Colonic mucosa (tissue), 4 donors: ENCODE measurements around the gene BANK1. TPM values are rescaled to one million over a fixed set of nuclear protein-coding genes. Genes with fewer than 3 reads are reported as not detected.

ENCODE experiments used
- DNase-seq: peaks from one replicate; pipeline ENCODE4 v3.0.0-alpha.2; 2020
- H3K27ac ChIP-seq: fragments of 200-600 bp; one replicate; pipeline ENCODE4 v1.8.0; 2021
- H3K27me3 ChIP-seq: fragments of 200-600 bp; one replicate; pipeline ENCODE4 v1.8.0; 2021
- H3K36me3 ChIP-seq: fragments of 200-600 bp; one replicate; pipeline ENCODE4 v1.8.0; 2021
- H3K4me1 ChIP-seq: fragments of 200-600 bp; one replicate; pipeline ENCODE4 v1.8.0; 2021; ENCODE audit warnings: mild to moderate bottlenecking
- H3K4me3 ChIP-seq: fragments of 200-600 bp; one replicate; pipeline ENCODE4 v1.8.0; 2021
- H3K9ac ChIP-seq, 2 donors: one replicate each; pipeline ENCODE4 v1.7.0; 2013; ENCODE audit warnings: control low read depth in 2 of 2, low read depth in 2 of 2, low read length in 2 of 2
- H3K9me3 ChIP-seq: fragments of 200-600 bp; one replicate; pipeline ENCODE4 v1.8.0; 2021
- CTCF ChIP-seq: fragments of 200-600 bp; IDR thresholded peaks from one replicate; pipeline ENCODE4 v1.8.0; 2022; ENCODE audit warnings: antibody characterized with exemption, mild to moderate bottlenecking
- intact Hi-C: fragments of 100-400 bp; cut with DNase I; formaldehyde crosslinking; loops from one replicate; pipeline ENCODE4 v1.14.1; 2022
- total RNA-seq, 2 donors: library from RNA; stranded (reverse); fragmentation: NEBNext Ultra II Directional in 1 of 2; extraction: Animal tissue kit (Norgen Biotek cat#: 25700) in 1 of 2; gene quantifications; one replicate each; pipeline ENCODE4 v1.2.1, GENCODE V29; 2021
- donor health status: healthy.
- donor health status: DM: no; HTN: no; CAD: no.
- donor health status: DM: no; HTN: no; CAD: no.

Gene BANK1
- total RNA-seq, 2 donors from 2014 or later, result 0.82 to 1.2 TPM

DNA sequence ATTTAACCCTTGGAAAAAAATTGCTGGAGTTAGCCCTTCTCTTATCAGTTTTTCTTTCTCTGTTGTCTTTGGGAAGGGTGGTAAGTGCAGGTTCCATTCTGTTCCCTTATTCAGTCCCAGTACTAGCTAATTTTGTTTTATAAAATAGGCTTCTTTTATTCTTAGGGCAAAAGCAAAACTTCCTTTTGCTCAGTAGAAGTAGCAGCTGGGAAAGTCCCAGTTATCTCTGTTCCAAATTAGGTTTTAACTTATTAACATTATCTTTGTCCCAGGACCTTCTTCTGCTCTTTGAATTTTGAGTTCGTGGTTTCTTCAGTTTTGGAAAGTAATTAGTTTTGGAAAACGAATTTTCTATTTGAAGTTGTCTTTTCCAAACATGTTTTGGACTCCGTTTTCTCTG lies 61.1 kb downstream of the BANK1 start:
- H3K9me3 ChIP-seq, result no peaks in the 10 kb centered on the region
- no peak for TF ChIP-seq CTCF
- H3K27me3 ChIP-seq, result no peaks in the 10 kb centered on the region
- H3K27ac ChIP-seq, result no peak overlapping the region
- intact Hi-C loops, result no loop called here
- DNase-seq, result no peak
- H3K9ac ChIP-seq, result no peak overlapping the region
- no peak overlapping the region for H3K4me3 ChIP-seq
- no peaks in the 10 kb centered on the region for H3K36me3 ChIP-seq
- no peaks in the 10 kb centered on the region for H3K4me1 ChIP-seq

DNA sequence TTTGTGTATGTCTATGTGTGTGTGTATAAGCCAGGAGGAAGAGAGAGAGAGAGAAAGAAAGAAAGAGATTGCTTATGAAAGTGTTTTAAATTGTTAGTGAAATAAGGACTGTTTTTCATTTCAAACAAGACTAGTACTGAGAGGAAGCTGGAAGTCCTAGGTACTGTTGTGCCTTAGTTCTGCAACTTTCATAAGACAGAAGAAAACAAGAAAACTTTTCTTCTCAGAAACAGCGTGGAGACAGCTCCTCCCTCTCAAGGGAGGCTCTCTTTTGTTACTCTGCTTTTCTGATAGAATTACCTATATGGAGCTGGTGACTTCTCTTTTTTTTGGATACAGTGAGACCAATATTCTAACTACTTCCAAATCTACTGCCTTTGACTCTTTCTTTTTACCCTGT lies 62.5 kb downstream of the BANK1 start:
- Histone ChIP-seq H3K27me3 (no peaks in the 10 kb centered on the region), H3K9ac (no peak overlapping the region), H3K9me3 (no peaks in the 10 kb centered on the region), H3K36me3 (no peaks in the 10 kb centered on the region), H3K27ac (no peak overlapping the region), H3K4me3 (no peak overlapping the region), H3K4me1 (no peaks in the 10 kb centered on the region)
- no peak for TF ChIP-seq CTCF
- intact Hi-C loops, result no loop called here
- DNase-seq, result no peak

DNA sequence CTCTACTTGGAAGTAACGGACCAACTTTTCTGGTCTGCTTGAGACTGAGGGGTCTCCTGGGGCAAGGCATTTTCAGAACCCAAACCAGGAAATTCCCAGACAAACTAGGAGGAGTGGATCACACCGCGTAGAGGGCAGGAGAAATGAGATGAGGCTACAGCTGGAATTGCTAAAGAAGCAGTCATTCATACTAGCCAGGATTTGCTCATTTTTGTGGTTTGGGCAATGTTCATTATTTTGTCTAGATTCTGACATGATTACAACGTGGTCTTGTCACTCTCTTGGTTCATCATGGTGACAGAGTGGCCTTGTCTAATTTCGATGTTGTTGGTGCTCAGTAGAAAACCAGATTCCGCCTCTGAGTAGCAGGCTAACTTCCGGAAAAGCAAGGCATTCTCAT lies 63.2 kb downstream of the BANK1 start:
- intact Hi-C loops, result no loop called here
- H3K9ac ChIP-seq, result no peak overlapping the region
- H3K36me3 ChIP-seq, result no peaks in the 10 kb centered on the region
- DNase-seq, result no peak
- no peak overlapping the region for H3K27ac ChIP-seq
- no peak overlapping the region for H3K4me3 ChIP-seq
- no peak for TF ChIP-seq CTCF
- no peaks in the 10 kb centered on the region for H3K27me3 ChIP-seq
- no peaks in the 10 kb centered on the region for H3K4me1 ChIP-seq
- no peaks in the 10 kb centered on the region for H3K9me3 ChIP-seq

DNA sequence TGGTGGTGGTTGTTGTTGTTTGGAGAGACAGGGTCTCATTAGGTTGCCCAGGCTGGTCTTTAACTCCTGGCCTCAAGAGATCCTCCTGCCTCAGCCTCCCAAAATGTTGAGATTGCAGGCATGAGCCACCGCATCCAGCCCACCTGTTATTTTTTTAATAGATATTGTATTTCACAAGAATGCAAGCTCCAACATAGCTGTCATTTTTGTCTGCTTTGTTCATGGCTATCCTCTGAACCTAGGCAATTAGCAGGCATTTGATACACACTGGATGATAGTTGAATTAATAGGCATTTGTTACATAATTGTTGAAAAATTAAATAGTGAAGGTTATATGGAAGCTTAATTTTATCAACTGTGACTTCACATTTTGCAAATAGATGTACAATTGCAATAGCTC lies 64.7 kb downstream of the BANK1 start:
- DNase-seq, result no peak
- Histone ChIP-seq H3K27ac (no peak overlapping the region), H3K4me1 (no peaks in the 10 kb centered on the region), H3K27me3 (no peaks in the 10 kb centered on the region), H3K36me3 (no peaks in the 10 kb centered on the region), H3K9ac (no peak overlapping the region), H3K4me3 (no peak overlapping the region), H3K9me3 (no peaks in the 10 kb centered on the region)
- intact Hi-C loops, result no loop called here
- no peak for TF ChIP-seq CTCF

DNA sequence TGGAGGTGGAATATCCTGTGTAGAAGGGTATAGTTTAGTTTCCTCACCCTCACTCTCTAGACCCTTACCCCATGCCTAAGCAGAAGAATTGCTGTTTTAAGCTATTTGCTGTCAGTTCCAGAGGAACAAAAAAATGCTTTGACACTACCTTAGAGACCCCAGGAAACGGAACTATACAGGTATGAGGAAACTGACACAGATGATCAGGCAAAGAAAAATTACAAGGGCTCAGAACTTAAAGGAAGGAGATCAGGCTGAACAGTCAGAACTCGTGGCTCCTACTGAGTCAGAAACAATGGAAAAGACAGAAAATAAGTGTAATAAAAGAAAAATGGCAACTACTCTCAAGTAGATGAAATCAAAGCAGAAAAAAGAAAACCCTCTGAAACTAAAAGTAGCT lies 65.6 kb downstream of the BANK1 start:
- no peak for DNase-seq
- no peak overlapping the region for H3K27ac ChIP-seq
- no peak overlapping the region for H3K9ac ChIP-seq
- intact Hi-C loops, result no loop called here
- no peak for TF ChIP-seq CTCF
- no peaks in the 10 kb centered on the region for H3K36me3 ChIP-seq
- no peaks in the 10 kb centered on the region for H3K4me1 ChIP-seq
- no peaks in the 10 kb centered on the region for H3K9me3 ChIP-seq
- no peaks in the 10 kb centered on the region for H3K27me3 ChIP-seq
- no peak overlapping the region for H3K4me3 ChIP-seq

DNA sequence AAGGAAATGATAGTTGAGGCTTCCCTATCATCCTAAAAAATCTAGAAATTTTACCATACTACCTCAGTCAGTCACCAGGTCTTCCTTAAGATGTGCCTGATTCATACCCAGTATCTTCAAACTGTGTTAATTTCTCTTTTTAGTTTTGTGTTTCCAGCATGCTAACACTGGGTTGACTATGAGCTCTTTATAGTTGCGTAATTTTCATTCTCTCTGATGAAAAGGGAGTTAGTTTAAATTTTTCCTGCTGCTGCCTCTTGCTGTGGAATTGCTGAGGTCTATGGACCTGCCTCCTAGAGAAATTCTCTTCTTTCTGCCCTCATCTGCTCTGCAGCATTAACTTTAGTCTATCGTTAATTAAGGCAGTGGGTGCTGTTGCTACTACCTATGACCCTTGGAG lies 66.6 kb downstream of the BANK1 start:
- Histone ChIP-seq H3K4me3 (no peak overlapping the region), H3K36me3 (no peaks in the 10 kb centered on the region), H3K9ac (no peak overlapping the region), H3K9me3 (no peaks in the 10 kb centered on the region), H3K4me1 (no peaks in the 10 kb centered on the region), H3K27ac (no peak overlapping the region), H3K27me3 (no peaks in the 10 kb centered on the region)
- TF ChIP-seq CTCF, result no peak
- no peak for DNase-seq
- intact Hi-C loops, result no loop called here
